Lung (tissue), 12 donors: ENCODE measurements around the gene LRRC71. TPM values are rescaled to one million over a fixed set of nuclear protein-coding genes. Genes with fewer than 3 reads are reported as not detected.

Experiments used
- ATAC-seq: fragments of 200-7000 bp; cut with Tn5 transposase; one replicate; pipeline ENCODE4 v1.9.1; 2020; ENCODE audit warnings: moderate number of reproducible peaks; ENCODE audit not compliant: insufficient read depth, low FRiP score
- DNase-seq, 3 donors: peaks; one replicate each; pipeline ENCODE4 v3.0.0-alpha.2; 2013 to 2017
- H3K27ac ChIP-seq, 2 donors: one replicate each; pipeline ENCODE4 v1.5.1; 2013; ENCODE audit warnings: mild to moderate bottlenecking in 2 of 2, moderate library complexity in 2 of 2, control low read depth in 1 of 2, inconsistent platforms in 1 of 2, low read depth in 1 of 2, low read length in 1 of 2
- H3K27me3 ChIP-seq, 3 donors: one replicate each; pipeline ENCODE4 v1.5.1; 2013; ENCODE audit warnings: low read length in 2 of 3; ENCODE audit not compliant: control insufficient read depth in 3 of 3, insufficient read depth in 3 of 3
- H3K36me3 ChIP-seq, 4 donors: one replicate each; pipeline ENCODE4 v1.5.1; 2013; ENCODE audit warnings: low read length in 4 of 4, mild to moderate bottlenecking in 1 of 4, moderate library complexity in 1 of 4; ENCODE audit not compliant: control insufficient read depth in 4 of 4, insufficient read depth in 4 of 4
- H3K4me1 ChIP-seq, 5 donors: one replicate each; pipeline ENCODE4 v1.5.1; 2013; ENCODE audit warnings: low read length in 5 of 5, mild to moderate bottlenecking in 2 of 5, moderate library complexity in 1 of 5; ENCODE audit not compliant: control insufficient read depth in 5 of 5, insufficient read depth in 5 of 5
- H3K4me3 ChIP-seq: one replicate; pipeline ENCODE4 v1.5.1; 2013; ENCODE audit warnings: mild to moderate bottlenecking, control low read depth, moderate library complexity
- H3K9ac ChIP-seq, 2 donors: one replicate each; pipeline ENCODE4 v1.5.1; 2013; ENCODE audit warnings: low read length in 2 of 2, control low read depth in 1 of 2; ENCODE audit not compliant: insufficient read depth in 1 of 2
- H3K9me3 ChIP-seq, 4 donors: one replicate each; pipeline ENCODE4 v1.5.1; 2013; ENCODE audit warnings: low read length in 3 of 4, mild to moderate bottlenecking in 1 of 4, moderate library complexity in 1 of 4; ENCODE audit not compliant: control insufficient read depth in 4 of 4, insufficient read depth in 3 of 4
- WGBS, 2 donors: extraction: QIAGEN DNeasy Blood & Tissue Kit; methylation state at CpG; one replicate each; pipeline ENCODE4 v1.1.7; 2013; 5-methylcytosine and 5-hydroxymethylcytosine counted together
- polyA plus RNA-seq, 2 donors: library from polyadenylated mRNA; stranded (reverse); fragments of 200-250 nt; gene quantifications; one replicate each; pipeline ENCODE4 v1.2.1, GENCODE V29; 2013
- total RNA-seq, 2 donors: library from RNA; depleted of rRNA in 1 of 2; stranded (reverse); fragments of >200 nt in 1 of 2; gene quantifications; one replicate each; pipeline ENCODE4 v1.2.1, GENCODE V29; 2014 to 2021
- TF ChIP-seq, protein P1 (sequence below): IDR thresholded peaks from 2 replicates; pipeline ENCODE4 v1.5.1; 2012; ENCODE audit warnings: mild to moderate bottlenecking; ENCODE audit errors: control extremely low read depth, extremely low read depth
- donor health status: control.
- donor health status: control.
- donor health status: Bipolar disorder and iron deficiency.
- donor health status: healthy.
- donor health status: DM: yes; HTN: yes; CAD: no.

The LRRC71 gene
- total and polyA plus RNA-seq, 4 donors = 3.4 to 17.2 (median 4.2) TPM

DNA sequence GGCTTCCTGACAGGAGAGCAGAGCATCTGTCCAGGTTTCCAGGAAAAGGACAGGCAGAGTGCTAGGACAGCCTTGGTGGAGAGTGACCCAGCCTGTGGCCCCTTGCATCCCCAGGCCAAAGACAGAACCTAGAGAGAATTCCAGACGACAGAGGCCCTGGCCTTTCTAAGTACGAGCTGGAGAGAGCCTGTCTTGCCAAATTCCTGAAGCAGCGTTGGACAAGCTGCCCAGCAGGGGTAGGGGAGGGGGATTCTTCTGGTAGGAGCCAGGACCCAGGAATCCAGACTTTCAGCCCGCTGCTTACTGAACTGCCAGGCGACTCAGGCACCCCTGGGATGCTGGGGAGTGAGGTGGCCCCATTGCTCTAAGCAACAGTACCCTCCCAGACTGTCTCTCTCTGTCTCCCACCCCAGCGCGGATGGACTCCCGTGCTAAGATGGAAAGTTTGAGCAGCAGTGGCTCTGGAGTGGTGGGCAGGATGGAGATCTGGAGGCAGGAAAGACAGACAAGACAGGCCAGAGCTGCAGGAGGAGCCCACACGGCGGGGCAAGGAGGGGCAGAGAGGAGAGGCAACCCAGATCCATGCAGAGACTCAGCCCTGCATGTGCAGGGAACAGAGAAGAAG, 35.8 kb upstream of the LRRC71 start:
- no peak overlapping the region for H3K9ac ChIP-seq
- WGBS, 2 donors = 63 to 77% methylated on average over 9 to 10 of the region's 10 CpGs
- peaks cover 0 to 3% (median 0%) of the 10 kb centered on the region in 3 donors for H3K27me3 ChIP-seq
- no peak overlapping the region for H3K27ac ChIP-seq
- no peak for ATAC-seq
- no peaks in the 10 kb centered on the region for H3K9me3 ChIP-seq
- H3K4me1 ChIP-seq = peaks cover 0 to 27% (median 4%) of the 10 kb centered on the region in 5 donors
- DNase-seq = peak; percentile 55 to 68 (median 57)
- TF ChIP-seq, protein P1, sequence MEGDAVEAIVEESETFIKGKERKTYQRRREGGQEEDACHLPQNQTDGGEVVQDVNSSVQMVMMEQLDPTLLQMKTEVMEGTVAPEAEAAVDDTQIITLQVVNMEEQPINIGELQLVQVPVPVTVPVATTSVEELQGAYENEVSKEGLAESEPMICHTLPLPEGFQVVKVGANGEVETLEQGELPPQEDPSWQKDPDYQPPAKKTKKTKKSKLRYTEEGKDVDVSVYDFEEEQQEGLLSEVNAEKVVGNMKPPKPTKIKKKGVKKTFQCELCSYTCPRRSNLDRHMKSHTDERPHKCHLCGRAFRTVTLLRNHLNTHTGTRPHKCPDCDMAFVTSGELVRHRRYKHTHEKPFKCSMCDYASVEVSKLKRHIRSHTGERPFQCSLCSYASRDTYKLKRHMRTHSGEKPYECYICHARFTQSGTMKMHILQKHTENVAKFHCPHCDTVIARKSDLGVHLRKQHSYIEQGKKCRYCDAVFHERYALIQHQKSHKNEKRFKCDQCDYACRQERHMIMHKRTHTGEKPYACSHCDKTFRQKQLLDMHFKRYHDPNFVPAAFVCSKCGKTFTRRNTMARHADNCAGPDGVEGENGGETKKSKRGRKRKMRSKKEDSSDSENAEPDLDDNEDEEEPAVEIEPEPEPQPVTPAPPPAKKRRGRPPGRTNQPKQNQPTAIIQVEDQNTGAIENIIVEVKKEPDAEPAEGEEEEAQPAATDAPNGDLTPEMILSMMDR = no peak
- no peaks in the 10 kb centered on the region for H3K36me3 ChIP-seq
- H3K4me3 ChIP-seq = no peak overlapping the region

DNA sequence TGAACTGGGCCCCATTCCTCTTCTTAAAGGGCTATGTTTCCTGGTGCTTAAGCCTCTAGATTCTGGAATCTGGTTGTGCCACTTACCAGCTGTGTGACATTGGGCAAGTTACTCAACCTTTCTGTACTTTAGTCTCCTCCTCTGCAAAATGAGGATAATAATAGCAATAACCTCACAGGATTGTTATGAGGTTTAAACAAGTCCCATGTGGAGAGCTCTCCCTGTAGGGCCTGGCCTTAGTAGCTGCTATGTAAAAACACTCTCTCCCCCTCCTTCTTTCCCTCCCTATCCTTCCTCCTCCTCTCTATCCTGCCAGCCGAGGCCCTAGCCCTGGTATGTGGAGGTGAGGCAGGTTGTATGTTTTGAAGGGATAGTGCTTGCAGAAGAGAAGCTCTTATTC, 35.1 kb upstream of the LRRC71 start:
- Histone ChIP-seq H3K4me1 (peaks cover 0 to 27% (median 4%) of the 10 kb centered on the region in 5 donors), H3K4me3 (no peak overlapping the region), H3K27ac (no peak overlapping the region), H3K9me3 (no peaks in the 10 kb centered on the region), H3K36me3 (no peaks in the 10 kb centered on the region), H3K9ac (no peak overlapping the region), H3K27me3 (peaks cover 0 to 3% (median 0%) of the 10 kb centered on the region in 3 donors)
- no peak for ATAC-seq
- DNase-seq = no peak
- TF ChIP-seq, protein P1 = no peak
- WGBS, 2 donors = 35 to 44% methylated on average over 1 of the region's 1 CpG

DNA sequence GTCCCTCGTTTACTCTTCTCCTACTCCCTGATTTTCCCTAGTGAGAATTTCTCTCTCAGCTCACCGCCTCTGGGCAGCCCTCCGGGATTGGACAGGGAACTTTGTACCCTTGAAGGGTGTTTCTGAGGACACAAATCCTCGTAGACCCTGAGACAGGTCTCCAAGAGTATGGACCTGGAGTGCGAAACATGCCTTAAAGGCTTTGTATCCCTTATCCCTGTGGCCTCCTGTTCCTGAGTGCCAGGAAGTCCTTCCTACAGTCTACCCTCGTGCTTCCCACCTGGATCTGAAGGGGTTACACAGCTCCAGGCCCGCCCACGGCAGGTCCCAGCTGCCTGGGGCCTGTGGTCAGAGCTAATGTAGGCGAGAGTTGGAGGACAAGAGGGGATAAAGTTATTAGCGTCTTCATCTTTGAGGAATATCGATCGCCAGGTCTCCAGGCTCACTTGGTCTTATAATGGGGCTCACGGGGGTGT, 34.5 kb upstream of the LRRC71 start:
- no peaks in the 10 kb centered on the region for H3K36me3 ChIP-seq
- H3K27me3 ChIP-seq = peaks cover 0 to 3% (median 0%) of the 10 kb centered on the region in 3 donors
- H3K27ac ChIP-seq = no peak overlapping the region
- H3K9me3 ChIP-seq = no peaks in the 10 kb centered on the region
- no peak overlapping the region for H3K4me3 ChIP-seq
- no peak overlapping the region for H3K9ac ChIP-seq
- TF ChIP-seq, protein P1 = no peak
- no peak for DNase-seq
- 74 to 78% methylated on average over 13 of the region's 13 CpGs for WGBS, 2 donors
- ATAC-seq = no peak
- H3K4me1 ChIP-seq = peaks cover 0 to 27% (median 4%) of the 10 kb centered on the region in 5 donors
